Measurements from ENCODE around the gene DISP3.

DISP3 gene

DNA sequence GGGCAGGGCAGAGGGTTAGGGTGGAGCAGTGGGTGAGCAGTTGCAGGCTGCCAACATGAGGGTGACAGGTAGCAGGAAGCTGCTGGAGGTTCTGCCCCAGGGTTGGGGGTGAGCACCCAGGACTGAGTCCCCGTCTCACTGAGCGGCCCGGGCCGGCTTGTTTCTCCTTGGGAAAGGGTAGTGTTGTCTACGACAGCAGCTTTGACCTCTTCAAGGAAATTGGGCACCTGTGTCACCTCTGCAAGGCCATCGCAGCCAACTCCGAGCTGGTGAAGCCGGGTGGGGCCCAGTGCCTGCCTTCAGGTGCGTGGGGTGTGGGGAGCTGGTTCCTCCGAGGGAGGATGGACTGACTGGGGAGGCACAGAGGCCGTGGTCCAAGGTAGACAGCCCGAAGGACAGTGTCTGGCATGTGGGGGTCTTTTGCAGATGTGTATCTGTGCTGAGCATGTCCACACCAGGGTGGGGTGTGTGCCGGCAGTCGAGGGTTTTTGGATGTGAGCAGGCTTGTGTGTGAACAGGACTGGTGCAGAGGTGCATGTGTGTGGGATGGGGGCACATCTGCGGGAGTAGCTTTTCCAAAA lies 51.9 kb downstream of the DISP3 start:
- FAIRE-seq = no peak

DNA sequence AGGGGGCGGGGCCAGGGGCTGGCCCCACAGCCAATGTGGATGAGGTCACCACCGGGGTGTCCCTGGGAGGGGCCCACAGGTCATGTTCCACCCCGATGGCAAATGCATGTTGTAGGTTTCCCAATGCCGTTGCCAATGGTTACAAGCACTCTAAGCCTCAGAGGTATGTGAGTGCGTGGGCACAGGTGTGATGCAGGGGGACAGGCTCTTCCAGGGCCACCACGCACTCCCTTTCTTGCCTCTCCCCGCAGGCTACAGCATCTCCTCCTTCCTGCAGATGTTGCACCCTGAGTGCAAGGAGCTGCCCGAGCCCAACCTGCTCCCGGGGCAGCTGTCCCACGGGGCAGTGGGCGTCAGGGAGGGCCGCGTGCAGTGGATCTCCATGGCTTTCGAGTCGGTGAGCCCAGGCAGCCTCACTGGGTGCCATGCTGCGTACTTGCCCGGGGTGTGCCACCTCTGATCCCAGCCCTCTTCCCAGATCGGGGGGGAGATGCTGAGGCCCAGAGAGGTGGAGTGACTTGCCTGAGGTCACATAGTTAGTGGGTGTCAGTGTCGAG lies 52.4 kb downstream of the DISP3 start:
- no peak for FAIRE-seq

DNA sequence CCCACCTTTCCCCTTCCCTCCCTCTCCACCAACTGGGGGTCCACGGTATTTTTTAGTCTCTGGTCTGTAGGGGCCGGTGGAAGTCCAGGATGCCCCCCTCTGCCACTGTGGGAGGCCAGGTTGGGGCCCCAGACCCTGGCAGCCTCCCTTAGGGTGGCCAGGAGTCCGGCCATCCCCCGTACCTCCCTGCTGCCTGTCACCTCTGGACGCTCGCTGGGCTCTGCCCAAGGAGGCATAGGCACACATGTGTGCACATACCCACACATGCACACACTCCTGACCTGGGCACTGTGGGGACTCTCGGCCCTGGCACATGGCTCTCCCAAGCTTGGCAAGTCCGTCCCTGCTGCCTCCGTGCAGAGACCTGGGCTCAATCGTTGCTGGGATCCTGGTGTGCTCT lies 53.0 kb downstream of the DISP3 start:
- no peak for FAIRE-seq

DNA sequence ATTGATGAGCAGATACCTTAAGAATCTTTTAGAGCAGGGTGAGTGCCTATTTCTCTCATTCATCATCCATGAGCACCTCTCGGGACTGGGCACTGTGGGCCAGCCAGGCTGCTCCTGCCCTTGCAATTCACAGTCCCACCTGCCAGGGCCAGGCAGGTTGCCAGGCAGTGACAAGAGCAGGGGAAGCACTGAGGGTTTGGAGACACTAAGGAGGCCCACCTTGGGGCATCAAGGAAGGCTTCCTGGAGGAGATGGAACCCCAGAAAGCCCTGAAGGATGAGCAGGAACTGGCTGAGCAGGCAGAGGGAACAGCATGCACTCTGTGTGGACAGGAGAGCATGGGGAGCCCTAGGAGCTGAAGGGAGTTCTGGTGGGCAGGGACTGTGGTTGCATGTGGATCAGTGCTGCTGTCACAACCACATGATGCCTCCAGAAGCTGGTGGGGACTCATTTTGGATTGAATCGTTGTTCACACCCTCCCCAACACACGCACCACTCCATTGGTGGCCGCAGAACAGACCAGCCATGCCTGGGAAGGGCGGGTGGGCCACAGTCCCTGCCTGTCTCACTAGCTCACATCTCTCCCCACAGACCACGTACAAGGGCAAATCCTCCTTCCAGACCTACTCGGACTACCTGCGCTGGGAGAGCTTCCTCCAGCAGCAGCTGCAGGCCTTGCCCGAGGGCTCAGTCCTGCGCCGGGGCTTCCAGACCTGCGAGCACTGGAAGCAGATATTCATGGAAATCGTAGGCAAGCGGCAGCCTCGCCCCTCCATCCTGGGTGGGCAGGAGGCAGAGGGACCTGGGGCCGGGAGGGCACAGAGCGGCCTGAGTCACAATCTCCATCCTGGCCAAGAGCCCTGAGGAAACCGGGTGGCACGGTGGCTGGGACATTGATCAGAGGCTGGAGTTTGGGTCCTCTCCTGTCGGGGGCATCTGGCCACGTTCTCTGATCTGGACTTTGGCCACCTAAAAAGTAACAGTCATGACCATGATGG lies 55.1 kb downstream of the DISP3 start:
- FAIRE-seq = no peak

DNA sequence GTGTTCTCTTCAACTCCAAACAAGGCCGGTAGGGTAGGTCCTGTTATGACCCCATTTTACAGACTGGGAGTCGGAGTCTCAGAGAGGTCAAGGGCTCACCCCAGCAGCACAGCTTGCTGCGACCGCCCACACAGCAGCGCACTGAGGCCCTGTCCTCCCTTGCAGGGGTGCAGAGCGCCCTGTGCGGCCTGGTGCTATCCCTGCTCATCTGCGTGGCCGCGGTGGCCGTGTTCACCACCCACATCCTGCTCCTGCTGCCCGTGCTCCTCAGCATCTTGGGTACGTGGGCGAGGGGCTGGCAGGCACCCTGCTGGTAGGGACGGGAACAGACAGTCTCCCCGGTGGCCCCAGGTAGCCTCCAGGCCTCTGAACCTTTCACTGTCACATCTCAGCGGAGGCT lies 55.9 kb downstream of the DISP3 start:
- FAIRE-seq = no peak

DNA sequence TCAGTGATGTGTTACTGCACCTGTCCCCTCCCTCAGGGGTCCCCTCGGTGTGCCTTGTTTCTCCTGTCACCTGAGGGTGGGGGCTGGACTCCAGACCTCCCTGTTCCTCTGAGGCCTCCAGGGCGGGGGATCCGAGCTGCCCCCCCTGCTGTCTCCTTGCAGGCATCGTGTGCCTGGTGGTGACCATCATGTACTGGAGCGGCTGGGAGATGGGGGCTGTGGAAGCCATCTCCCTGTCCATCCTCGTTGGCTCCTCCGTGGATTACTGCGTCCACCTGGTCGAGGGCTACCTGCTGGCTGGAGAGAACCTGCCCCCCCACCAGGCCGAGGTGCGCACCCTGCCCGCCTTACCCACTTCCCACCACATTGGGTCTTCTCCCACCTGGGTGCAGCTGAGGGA lies 56.4 kb downstream of the DISP3 start:
- FAIRE-seq = no peak

DNA sequence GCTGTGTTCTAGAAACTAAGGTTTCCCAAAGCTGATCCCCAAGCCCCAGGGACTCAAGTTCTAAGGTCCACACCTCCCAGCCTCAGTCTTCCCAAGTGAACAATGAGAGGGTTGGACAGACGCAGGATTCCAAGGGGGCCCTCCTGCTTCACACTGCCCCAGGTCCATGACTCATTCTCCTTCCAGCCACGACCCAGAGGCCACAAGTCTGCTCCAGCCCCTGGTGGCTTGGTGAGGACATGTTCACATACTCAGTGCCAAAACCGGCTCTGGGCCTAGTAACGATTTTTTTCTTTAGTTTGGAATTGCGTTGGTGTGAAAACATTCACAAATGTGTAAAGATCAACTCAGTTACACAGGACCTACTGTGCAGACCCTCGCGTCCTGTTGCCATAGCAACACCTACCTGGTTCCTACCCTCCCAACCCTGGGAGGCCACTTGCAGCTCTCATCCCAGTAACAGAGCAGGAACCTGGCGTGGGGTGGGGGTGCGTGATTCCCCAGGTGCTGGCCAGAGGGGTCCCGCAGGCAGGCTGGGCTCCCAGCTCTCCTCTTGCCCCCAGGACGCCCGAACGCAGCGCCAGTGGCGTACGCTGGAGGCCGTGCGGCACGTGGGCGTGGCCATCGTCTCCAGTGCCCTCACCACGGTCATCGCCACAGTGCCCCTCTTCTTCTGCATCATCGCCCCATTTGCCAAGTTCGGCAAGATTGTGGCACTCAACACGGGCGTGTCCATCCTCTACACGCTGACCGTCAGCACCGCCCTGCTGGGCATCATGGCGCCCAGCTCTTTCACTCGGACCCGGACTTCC lies 57.0 kb downstream of the DISP3 start:
- FAIRE-seq = no peak

DNA sequence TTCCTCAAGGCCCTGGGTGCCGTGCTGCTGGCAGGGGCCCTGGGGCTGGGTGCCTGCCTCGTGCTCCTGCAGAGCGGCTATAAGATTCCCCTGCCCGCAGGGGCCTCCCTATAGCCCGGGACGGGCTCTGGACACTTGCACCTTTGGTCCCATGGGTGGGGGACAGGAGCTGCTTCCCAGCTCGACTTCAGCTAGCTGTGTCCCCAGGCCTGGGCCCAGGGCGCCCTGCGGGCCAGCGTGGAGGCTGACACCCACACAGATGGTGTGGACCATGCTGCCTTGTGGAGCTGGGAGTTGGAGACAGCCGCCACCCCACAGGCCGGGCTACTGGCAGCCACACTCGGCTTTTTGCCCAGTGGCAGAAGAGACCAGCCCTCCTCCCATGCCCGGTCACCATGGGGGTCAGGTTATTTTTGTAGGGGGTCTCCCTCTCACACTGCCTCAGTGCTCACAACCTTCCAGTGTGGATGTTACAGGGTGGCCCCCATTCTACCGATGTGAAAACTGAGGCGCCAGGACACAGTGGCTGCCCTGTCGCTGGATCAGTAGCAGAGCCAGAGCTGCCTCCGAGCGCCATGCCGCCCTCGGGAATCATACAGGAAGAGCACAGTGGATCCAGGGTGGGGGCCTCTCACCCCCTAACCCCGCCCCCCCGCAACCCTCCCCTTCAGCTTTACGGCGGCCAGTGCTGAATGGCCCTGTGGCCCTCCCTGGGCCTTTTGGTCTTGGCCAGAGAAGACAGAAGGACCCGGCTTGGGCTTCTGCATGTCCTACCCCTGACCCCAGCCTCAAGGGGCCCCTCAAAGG lies 57.8 kb downstream of the DISP3 start:
- FAIRE-seq = no peak

DNA sequence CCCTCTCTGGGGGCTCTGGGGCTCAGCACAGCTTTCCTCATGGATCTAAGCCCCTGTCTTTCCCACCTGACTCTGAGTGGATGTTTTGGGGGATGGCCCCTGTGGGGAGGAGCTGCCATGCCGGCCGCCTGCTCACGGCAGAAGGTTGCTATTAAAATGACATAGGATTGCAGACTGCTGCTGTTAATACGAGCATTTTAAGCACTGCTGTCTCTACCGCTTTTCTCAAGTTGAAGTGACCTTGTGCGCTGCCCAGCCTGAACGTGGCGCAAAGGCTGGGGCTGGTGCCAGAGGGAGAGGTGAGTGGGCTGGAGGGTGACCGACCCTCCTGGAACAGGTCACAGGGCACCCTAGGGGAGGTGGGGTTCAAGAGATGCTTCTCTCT lies 58.4 kb downstream of the DISP3 start:
- FAIRE-seq = no peak

DNA sequence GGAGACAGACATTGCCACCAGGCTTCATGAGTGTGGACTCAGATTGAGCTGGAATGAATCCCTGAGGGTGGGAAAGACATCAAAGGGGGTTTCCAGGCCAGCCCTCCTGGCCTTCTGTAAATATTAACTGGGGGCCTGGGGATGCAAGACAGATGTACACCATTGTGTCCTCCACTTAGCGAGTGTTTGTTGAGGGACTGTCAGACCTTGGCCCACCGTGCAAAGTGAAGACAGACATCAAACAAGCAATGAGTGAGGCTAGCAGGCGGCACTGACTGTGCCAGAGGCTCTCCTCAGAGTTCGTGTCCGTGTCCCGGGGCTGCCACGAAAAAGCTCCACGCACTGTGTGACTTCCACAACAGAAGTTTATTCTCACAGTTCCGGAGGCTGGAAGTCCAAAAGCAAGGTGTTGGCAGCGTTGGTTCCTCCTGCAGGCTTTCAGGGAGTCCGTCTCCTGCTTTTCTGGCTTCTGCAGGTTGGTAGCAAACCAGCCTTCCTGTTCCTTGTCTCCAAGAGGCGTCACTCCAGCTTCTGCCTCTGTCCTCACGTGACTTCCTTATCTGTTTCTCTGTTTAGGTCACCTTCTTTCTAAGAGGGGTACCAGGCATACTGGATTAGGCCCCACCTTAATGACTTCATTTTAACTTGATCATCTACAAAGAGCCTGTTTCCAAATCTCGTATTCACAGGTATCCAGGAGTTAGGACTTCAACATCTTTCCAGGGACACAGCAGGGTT lies 59.1 kb downstream of the DISP3 start:
- no peak for FAIRE-seq

DNA sequence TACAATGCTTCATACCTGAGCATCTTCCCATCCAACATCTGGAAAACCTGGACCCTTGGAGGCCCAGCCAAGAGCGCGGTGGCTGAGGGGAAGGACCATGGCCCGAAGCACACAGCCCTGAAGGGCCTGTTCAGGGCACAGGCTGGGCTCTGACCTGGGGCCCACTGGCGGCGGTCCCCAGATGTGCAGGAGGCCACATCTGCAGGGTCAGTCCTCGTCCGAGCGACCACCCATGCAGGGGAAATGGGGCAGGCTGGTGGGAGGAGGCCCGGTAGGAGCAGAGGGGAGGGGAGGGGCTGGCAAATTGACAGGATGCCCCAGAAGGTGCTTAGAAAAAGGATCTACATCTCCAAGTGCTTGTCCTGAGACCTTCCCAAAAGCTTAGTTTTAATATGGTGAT lies 59.9 kb downstream of the DISP3 start:
- no peak for FAIRE-seq

DNA sequence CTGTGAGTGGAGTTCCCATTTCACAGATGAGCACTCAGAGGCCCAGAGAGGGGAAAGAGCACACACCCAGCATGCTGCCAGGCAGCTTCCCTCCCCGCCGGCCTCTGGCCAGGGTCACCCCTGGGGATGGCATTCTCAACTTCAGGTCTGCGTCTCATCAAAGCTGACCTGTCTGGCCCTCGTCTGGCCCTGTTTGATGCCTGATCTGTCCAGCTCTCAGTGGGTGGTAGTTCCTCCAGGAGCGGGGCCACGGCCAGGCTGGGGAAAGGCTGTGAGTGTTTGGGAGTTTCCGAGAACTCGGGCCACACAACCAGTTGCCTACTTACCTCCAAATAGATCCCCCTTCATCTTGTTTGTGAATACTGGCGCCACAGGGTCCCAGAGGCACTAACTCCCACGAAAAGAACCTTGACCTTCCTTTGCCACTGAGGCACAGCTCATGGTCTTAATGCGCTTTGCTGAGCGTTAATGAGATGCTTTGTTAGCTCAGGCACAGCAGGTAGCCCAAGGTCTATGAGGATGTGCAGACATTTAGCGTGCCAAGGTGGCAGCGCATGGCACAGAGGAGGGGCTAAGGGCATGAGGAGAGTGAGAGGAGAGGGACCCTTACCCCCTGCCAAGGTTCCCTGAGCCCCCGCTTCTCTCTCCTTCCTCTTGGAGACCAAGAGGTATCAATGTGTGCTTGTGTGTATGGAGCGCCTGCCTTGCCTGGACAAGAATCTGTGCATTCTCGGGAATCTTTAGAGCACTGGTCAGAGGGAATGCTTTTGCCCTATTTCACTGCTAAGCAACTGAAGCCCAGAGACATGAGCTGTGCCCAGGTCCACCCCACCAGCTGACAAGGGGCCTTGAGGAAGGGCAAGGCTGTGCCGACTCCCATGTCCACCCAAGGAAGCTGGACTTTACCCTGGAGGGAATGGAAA lies 61.2 kb downstream of the DISP3 start:
- no peak for FAIRE-seq

DNA sequence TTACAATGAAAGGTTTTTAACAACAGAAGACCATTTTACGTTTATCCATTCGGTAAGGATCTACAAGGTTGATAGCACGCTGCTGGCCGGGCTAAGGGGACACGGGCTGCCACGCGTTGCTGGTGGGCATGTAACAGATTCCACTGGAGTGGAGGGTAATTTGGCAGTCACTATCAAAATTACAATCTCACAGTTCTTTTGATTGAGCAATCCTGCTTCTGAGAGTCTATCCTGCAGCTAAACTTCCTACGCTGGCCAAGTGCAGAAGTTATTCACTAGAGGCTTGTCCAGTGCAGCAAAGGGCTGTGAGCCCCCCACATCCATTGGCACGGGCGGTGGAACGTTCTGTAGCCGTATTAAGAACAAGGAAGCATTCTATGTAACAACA lies 61.8 kb downstream of the DISP3 start:
- FAIRE-seq = no peak

DNA sequence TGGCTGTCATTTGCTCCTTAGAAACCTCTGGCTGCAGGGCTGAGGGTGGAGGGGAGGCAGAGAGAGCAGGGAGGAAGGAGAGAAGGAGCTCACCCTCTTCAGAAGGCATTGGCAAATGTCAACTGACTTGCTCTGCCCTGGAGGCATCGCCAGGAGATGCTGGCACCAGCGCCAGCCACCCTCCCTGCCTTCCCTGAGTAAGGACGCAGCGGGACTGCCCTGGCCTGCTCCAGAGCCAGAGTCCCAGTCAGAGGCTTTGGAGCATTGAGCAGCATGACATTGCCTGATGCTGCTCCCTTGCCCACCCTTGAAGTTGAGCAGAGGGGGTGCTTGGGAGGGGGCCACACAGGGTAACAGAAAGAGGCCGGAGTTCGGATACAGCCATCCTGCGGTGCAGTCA lies 62.3 kb downstream of the DISP3 start:
- no peak for FAIRE-seq

DNA sequence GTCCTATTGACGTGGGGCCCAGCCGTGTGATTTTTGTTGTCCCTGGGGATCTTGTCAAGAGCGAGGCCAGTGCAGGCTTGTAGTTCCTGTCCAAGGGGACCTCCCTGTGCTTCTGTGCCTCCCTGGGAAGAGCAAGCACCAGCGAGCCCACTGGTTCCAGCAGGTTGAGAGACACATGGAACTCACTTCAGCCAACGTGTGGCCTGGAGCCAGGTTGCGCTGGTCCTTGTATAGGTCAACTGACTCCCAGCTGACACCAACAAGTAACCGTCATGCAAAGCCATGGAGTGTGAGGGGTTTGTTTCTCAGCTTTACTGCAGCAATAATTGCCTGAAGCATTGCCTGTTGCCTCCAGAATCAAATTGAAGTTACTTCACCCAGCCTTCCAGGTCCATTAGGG lies 63.0 kb downstream of the DISP3 start:
- no peak for FAIRE-seq

DNA sequence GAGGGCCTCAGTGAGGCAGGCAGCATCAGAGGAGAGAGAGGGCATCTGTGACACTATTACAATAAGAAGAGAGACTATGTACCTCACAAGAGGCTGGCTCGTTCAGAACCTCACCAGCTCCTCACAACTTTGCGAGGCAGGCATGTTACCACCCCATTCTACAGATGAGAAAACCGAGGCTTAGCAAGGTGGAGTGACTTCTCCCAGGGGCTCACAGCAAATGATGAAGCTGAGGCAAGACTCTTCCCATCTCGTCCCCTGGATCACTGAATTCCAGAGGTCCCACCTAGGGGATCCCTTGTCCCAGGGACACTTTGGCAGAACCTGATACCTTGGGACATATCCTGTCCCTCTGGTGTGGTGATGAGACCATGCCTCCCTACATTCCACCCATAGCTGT lies 64.4 kb downstream of the DISP3 start:
- FAIRE-seq = no peak

DNA sequence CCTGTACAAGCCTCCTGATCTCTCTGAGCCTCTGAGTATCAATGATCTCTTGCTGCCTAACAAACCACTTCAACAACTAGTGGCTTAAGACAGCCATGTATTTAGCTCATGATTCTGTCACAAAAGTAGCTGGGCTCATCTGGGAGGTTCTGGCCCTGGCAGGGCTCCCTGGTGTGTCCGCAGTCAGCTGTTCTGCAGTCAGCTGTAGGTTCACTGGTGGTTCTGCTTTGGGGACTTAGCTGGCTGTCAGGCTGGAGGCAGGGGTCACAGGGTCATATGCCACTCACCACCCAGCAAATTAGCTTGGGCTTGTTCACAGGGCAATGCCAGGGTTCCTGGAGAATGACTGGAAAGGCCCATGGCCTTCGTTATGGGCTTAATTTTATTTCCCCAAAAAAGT lies 64.8 kb downstream of the DISP3 start:
- no peak for FAIRE-seq

DNA sequence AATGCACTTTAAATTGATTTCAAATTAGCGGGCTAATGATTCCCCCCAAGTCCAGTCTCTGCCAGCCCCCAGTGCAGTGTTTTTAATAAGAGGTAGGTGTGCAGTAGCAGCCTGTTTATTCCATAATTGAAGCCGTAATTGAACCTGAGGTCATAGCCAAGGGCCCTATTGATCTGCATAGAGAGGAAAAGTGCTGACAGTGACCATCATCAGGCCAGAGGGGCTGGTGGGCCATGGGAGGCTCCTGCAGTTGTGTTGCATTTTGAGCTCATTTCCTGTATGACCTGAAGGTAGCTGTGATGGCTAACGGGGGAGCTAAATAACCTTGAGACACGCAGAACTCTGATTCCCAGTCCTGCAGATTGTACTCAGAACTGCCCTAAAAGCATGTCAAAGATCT lies 67.5 kb downstream of the DISP3 start:
- FAIRE-seq = no peak

DNA sequence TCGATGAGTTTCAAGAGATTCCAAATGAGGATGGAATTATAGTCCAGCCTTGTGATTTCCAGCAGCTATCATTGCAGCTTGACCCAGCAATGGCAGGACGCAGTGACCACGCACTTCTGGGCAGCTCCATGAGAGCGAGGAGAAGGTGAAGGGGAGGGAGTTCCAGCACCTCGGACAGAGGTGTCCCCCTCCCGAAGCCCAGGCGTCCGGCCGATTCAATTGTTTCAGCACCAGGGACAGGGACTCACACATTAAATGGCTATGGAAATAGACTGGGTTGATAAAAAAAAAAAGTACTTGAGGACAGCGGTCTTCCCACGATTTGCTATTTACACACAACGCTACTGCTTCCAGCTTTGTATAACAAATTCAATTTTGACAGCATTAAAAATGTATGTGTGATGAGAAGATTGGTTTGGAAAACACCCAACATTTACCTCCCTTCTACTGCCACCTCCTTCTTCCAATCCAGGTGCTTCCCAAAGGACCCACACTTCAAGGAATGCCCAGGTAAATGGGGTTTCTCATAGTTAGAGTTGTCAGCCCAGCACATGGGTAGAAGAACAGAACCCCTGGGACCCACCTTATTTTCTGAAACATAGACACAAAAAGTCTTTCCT lies 71.8 kb downstream of the DISP3 start:
- no peak for FAIRE-seq

DNA sequence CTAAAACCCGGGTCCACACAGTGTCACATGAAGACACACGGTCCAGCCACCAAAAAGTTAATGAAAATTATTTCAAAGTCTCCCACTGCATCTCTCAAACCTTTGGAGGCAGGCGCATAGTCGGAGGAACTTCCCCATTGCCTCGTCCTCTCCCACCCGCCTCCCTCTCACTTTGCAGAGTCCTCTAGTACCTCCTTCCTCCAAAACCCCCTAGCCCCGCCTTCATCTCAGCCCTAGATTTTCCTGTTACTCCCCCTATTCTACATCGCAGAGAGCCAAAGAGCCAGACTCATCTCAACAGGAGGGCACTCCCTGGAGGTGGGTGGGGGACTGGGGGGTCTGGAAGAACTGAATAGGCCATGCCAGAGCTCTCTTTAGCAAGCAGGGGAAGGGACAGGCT lies 79.3 kb downstream of the DISP3 start:
- no peak for FAIRE-seq
